ENCODE results near the gene AGPAT2.
A peak's percentile ranks its signal among the peaks of the same experiment; 100 is the strongest.

AGPAT2 gene

GRCh38 chr9:136690104-136690805 is 3.0 kb upstream of the AGPAT2 start:
- H3K9me3 ChIP-seq (ENCODE audit: control insufficient read depth, insufficient read depth, low read length): no peaks in the 10 kb centered on the region

GRCh38 chr9:136689108-136689460 is 1.8 kb upstream of the AGPAT2 start:
- Histone ChIP-seq H3K9me3 (ENCODE audit: control insufficient read depth, insufficient read depth, low read length) (no peaks in the 10 kb centered on the region), H3K27ac (ENCODE audit: low read depth, low read length) (no peak overlapping the region), H3K4me1 (ENCODE audit: control insufficient read depth, low read length) (peaks cover 14% of the 10 kb centered on the region), H3K79me2 (ENCODE audit: control insufficient read depth, low read length) (peaks cover 17% of the 10 kb centered on the region), H3K36me3 (ENCODE audit: control insufficient read depth, low read length) (no peaks in the 10 kb centered on the region), H3F3A (ENCODE audit: control insufficient read depth, insufficient read depth) (0 out of 2 replicates have a peak, but pooled peaks cover 5% of the 10 kb centered on the region), H3K4me2 (ENCODE audit: low read length) (no peak overlapping the region), H3K4me3 (ENCODE audit: low read length) (no peak overlapping the region), H3K9me2 (replicated peaks; ENCODE audit: control insufficient read depth, low read length) (no peaks in the 10 kb centered on the region), H3K27me3 (ENCODE audit: control insufficient read depth, low read length) (peaks cover 32% of the 10 kb centered on the region), H4K20me1 (ENCODE audit: control insufficient read depth, insufficient read depth, low read depth, low read length) (peaks cover 9% of the 10 kb centered on the region; the same call in 1 of the 2 replicates)
- no peak for TF ChIP-seq EZH2phosphoT487 (IDR thresholded peaks at IDR 0.05; ENCODE audit: borderline replicate concordance, low read length)
- TF ChIP-seq, protein P1, sequence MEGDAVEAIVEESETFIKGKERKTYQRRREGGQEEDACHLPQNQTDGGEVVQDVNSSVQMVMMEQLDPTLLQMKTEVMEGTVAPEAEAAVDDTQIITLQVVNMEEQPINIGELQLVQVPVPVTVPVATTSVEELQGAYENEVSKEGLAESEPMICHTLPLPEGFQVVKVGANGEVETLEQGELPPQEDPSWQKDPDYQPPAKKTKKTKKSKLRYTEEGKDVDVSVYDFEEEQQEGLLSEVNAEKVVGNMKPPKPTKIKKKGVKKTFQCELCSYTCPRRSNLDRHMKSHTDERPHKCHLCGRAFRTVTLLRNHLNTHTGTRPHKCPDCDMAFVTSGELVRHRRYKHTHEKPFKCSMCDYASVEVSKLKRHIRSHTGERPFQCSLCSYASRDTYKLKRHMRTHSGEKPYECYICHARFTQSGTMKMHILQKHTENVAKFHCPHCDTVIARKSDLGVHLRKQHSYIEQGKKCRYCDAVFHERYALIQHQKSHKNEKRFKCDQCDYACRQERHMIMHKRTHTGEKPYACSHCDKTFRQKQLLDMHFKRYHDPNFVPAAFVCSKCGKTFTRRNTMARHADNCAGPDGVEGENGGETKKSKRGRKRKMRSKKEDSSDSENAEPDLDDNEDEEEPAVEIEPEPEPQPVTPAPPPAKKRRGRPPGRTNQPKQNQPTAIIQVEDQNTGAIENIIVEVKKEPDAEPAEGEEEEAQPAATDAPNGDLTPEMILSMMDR (IDR thresholded peaks at IDR 0.05; ENCODE audit: low read depth, low read length, poor library complexity, severe bottlenecking): no peak

More at GRCh38 chr9:136690104-136690805, 3.0 kb upstream of the AGPAT2 start:
- no peak for TF ChIP-seq EZH2phosphoT487 (IDR thresholded peaks at IDR 0.05; ENCODE audit: borderline replicate concordance, low read length)
- TF ChIP-seq, protein P1 (IDR thresholded peaks at IDR 0.05; ENCODE audit: low read depth, low read length, poor library complexity, severe bottlenecking): no peak
- Histone ChIP-seq H3K27me3 (ENCODE audit: control insufficient read depth, low read length) (peaks cover 32% of the 10 kb centered on the region), H3K9me2 (replicated peaks; ENCODE audit: control insufficient read depth, low read length) (no peaks in the 10 kb centered on the region), H3K4me2 (ENCODE audit: low read length) (no peak overlapping the region), H3K79me2 (ENCODE audit: control insufficient read depth, low read length) (peaks cover 14% of the 10 kb centered on the region), H3K36me3 (ENCODE audit: control insufficient read depth, low read length) (no peaks in the 10 kb centered on the region), H3K27ac (ENCODE audit: low read depth, low read length) (no peak overlapping the region), H3K4me3 (ENCODE audit: low read length) (no peak overlapping the region), H3F3A (ENCODE audit: control insufficient read depth, insufficient read depth) (0 out of 2 replicates have a peak, but pooled peaks cover 5% of the 10 kb centered on the region), H3K4me1 (ENCODE audit: control insufficient read depth, low read length) (peaks cover 15% of the 10 kb centered on the region), H4K20me1 (ENCODE audit: control insufficient read depth, insufficient read depth, low read depth, low read length) (peaks cover 9% of the 10 kb centered on the region; the same call in 1 of the 2 replicates)

- TF ChIP-seq, protein P1 (IDR thresholded peaks at IDR 0.05; ENCODE audit: low read depth, low read length, poor library complexity, severe bottlenecking): no peak
- no peak for TF ChIP-seq EZH2phosphoT487 (IDR thresholded peaks at IDR 0.05; ENCODE audit: borderline replicate concordance, low read length)
- peaks cover 9% of the 10 kb centered on the region; the same call in 1 of the 2 replicates for H4K20me1 ChIP-seq (ENCODE audit: control insufficient read depth, insufficient read depth, low read depth, low read length)
- no peaks in the 10 kb centered on the region for H3K36me3 ChIP-seq (ENCODE audit: control insufficient read depth, low read length)
- H3F3A ChIP-seq (ENCODE audit: control insufficient read depth, insufficient read depth): 0 out of 2 replicates have a peak, but pooled peaks cover 5% of the 10 kb centered on the region
- peak overlapping the region; percentile 71; the same call in 1 of the 2 replicates for H3K4me2 ChIP-seq (ENCODE audit: low read length)
- peaks cover 19% of the 10 kb centered on the region for H3K4me1 ChIP-seq (ENCODE audit: control insufficient read depth, low read length)
- H3K79me2 ChIP-seq (ENCODE audit: control insufficient read depth, low read length): peaks cover 18% of the 10 kb centered on the region
- no peaks in the 10 kb centered on the region for H3K9me3 ChIP-seq (ENCODE audit: control insufficient read depth, insufficient read depth, low read length)
- H3K27me3 ChIP-seq (ENCODE audit: control insufficient read depth, low read length): peaks cover 29% of the 10 kb centered on the region
- H3K4me3 ChIP-seq (ENCODE audit: low read length): no peak overlapping the region
- H3K27ac ChIP-seq (ENCODE audit: low read depth, low read length): no peak overlapping the region
- H3K9me2 ChIP-seq (replicated peaks; ENCODE audit: control insufficient read depth, low read length): no peaks in the 10 kb centered on the region
Measured at GRCh38 chr9:136688274-136689107, 1.2 kb upstream of the AGPAT2 start.
